ENCODE results near the gene RSPH1. TPM values are rescaled to one million over a fixed set of nuclear protein-coding genes. Genes with fewer than 3 reads are reported as not detected.

The RSPH1 gene
- polyA plus RNA-seq (2013, experiment 1 of 2; ENCODE audit: insufficient read length), result not detected
- polyA plus RNA-seq (2013, experiment 2 of 2; ENCODE audit: insufficient read length), result not detected

GRCh38 chr21:42496120-42496838 is at the start of gene RSPH1:
RSPH1 (minus strand) TSS chr21:42496224; CDS start chr21:42496186, 38 bp downstream.
- peak; percentile 98 for DNase-seq

GRCh38 chr21:42545745-42546144 is 49.7 kb upstream of the RSPH1 start:
- no peak for DNase-seq

- DNase-seq, result no peak
Measured at GRCh38 chr21:42545317-42545716, 49.3 kb upstream of the RSPH1 start.

DNA sequence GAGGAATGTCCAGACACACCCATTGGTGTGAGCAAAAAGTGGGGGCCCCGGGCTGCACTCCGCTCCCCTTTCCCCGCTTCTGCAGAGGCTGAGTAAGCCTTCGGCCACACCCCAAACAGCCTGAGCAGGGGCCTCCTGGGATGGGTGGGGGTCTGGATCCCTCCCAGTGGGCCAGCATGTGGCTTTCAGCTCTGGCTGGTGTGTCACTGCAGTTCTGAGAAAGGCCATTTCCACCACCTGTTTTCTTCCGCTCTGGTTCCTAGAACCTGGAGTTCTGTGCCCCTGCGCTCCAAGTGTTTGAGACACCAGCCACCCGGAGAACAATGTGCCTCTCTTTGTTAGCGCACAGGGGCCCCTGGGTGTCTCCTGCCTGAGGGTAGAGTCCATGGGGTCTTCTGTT is 48.5 kb upstream of the RSPH1 start:
- no peak for DNase-seq

DNA sequence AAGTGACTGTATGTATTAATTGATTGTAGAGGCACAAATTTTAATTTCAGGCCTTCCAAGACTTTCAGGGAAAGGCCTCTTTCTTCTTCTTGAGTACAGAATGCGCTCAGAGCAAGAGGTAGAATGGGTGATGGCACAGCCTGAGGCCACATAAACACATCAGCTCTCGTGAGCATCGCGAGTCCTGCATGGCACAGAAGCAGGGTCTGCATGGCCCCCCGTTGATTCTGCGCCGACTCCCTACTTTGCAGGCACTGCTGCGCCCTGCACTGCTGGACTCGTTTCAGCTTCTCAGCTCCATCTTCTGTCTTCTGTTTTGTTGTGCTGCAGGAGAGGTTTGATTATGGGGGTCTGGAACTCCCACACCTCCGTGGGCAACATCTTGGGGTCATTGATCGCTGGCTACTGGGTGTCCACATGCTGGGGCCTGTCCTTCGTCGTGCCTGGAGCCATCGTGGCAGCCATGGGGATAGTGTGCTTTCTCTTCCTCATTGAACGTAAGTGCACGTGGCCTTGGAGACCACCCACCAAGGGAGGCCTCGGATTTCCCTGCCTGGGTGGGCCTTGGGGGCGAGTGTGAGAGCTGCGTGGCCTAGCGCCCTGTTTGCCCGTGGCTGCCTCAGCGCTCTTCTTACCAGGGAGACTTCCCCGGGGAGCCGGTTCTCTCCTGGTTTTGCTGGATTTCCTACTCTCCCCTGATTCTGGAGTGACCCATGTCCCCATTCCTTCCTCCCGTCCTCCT is 47.3 kb upstream of the RSPH1 start:
- no peak for DNase-seq

DNA sequence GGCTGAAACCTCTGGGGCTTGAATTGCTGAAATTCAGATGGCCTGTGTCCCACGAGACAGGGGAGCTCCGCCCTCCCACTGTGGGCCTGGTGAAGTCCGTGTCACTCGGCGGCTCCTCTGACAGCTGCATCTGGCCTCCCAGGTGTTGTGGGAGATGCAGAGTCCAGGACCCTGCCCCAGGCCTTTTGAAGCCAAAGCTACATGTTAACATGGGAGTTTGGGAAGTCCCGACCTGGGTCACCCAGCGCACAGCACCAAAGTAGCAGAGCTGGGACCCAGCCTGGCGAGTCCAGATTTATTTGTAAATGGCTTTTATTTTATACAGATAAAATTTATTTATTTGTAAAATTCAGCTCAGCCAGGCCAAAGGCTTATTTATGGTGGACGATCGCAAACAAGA is 46.6 kb upstream of the RSPH1 start:
- DNase-seq, result no peak

DNA sequence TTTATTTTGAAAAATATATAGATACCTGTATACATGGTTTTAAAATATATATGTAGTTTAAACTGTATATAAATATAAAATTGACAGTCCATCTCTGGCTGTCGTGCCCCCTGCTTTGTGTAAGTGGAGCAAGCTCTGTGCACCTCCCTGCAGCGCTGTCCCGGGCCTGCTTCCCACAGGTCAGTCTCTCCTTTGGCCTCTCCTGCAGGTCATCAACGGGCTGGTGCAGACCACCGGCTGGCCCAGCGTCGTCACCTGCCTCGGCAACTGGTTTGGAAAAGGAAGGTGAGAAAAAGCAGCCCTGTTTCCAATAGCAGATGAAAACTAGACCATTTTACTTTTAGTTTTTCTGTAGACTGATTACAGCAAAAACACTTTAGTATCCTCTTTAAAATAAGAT is 46.2 kb upstream of the RSPH1 start:
- no peak for DNase-seq

GRCh38 chr21:42541618-42542017 is 45.6 kb upstream of the RSPH1 start:
- no peak for DNase-seq

DNA sequence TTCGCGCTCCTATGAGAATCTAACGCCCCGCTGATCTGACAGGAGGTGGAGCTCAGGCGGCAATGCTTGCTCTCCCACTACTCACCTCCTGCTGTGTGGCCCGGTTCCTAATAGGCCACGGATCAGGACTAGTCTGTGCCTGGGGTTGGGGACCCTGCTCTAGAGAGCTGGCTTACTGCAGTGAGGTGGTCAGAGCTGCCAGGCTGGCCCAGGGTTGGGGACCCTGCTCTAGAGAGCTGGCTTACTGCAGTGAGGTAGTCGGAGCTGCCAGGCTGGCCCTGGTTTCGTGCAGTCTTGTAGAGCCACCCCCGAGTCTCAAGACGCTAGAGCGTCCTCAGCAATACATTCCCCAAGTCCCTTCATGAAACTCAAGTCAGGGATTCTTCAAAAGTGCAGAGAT is 45.1 kb upstream of the RSPH1 start:
- no peak for DNase-seq

GRCh38 chr21:42540396-42540795 is 44.4 kb upstream of the RSPH1 start:
- DNase-seq, result no peak

- DNase-seq, result no peak
Measured at GRCh38 chr21:42539931-42540343, 43.9 kb upstream of the RSPH1 start.

- no peak for DNase-seq
Measured at GRCh38 chr21:42539342-42539741, 43.3 kb upstream of the RSPH1 start.

GRCh38 chr21:42538479-42539275 is 42.7 kb upstream of the RSPH1 start:
- no peak for DNase-seq

GRCh38 chr21:42537106-42537742 is 41.2 kb upstream of the RSPH1 start:
- peak; percentile 11 for DNase-seq

GRCh38 chr21:42536601-42537000 is 40.6 kb upstream of the RSPH1 start:
- no peak for DNase-seq

GRCh38 chr21:42535602-42536171 is 39.7 kb upstream of the RSPH1 start:
- no peak for DNase-seq

- no peak for DNase-seq
Measured at GRCh38 chr21:42534421-42535378, 38.7 kb upstream of the RSPH1 start.

- no peak for DNase-seq
Measured at GRCh38 chr21:42533963-42534355, 37.9 kb upstream of the RSPH1 start.

DNA sequence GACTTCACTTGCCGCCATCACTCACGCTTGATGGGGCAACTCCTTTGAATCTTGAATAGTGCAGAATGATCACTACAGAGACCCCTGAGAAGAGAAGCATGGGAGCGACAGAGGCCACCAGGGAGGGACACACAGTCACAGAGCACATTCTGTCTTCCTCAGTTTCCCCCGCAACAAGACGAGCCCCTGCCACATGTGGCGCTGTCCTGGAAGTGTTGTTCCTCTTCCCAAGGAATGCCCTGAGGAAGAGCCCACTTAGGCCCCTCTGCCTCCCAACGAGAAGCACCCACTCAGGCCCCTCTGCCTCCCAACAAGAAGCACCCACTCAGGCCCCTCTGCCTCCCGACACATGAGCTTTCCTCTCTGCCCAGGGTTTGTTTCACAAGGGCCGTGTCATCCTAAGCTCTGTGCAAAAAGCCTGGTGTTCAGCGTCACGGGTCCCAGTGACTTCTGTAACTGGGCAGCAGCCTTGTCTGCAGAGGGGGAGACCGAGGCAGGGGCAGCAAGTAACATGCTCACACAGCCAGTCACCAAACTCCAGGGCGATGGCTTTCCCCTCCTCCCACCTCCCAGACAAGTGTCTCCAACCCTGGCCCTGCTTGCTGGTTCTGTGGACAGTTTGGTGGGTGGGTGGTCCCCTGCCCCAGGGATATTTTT is 37.4 kb upstream of the RSPH1 start:
- DNase-seq, result no peak

DNA sequence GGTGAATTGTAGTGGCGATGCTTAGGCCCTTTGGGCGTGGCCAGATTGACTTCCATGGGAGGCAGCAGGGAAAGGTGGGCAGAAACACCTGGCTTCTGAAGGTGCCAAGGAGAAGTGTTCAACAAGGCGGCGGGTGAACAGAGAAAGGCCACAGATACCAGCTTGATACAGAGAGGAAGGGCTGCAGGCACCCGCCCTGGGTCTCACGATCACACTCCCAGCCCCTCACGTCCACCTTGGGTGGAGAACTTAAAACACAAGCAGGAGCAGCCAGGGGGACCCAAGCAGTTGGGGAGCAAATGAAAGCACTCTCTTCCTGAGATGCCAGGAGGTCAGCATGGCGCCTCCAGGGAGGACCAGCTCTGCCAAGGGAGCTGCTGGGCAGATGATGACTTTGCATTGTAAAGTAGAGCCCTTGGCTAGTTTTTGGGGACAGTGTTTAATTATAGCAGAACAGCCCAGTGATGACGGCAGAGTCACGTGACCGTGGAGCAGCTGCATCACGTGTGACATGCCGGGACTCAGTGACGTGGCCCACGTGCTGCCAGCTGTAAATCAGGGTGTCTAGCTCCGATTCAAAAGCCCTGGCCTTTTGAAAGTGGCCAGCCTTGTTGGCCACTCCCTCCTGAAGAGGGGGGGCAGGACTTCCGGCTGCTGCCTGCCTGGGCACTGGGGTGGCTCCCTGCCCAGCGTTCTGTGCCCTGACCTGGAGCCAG is 36.6 kb upstream of the RSPH1 start:
- DNase-seq, result no peak
